ENCODE measurements around the gene STRA6.
"Not testable (repeated sequence)": the region's sequence is repeated elsewhere in the genome, so short reads cannot be mapped to it uniquely, and the experiment has no call there.

STRA6 gene

GRCh38 chr15:74179983-74180880, 22.4 kb downstream of the STRA6 start:
- no peak for DNase-seq

- no peak for DNase-seq
Observed at GRCh38 chr15:74179101-74179841, 23.3 kb downstream of the STRA6 start.

DNA sequence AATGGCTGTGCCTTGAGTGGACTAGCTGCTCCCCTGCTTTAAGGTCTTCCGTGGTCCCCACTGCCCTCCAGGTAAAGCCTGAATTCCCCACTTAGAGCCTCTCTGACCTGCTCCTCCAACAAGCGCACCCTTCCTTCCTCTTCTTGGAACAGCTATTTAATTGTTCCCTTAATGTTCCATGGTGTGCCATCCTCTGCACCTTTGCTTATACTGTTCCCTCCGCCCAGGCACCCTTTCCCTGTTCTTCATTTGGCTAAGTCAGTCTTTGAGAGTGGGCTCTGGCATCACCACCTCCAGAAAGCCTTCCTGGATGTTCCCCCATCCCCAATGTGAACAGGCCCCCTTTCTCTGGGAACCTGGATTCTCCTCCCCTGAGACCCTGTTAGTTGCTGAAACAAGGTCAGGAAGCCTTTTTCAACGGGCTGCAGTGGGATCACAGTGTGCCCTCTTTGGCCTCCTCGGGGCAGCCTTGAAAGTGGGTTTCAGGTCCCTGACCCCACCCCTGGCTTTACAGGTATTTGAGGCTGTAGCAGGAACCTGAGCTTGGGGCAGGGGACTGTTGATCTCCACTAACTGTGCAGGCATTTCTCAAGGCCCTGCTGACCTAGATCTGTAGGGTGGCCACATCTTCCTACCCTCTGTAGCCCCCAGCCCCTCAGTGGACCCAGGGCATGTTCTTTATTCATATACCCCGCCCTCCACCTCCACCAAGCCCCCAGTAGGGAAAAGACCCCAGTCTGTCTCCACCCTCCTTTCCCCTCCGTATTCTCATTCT, 24.1 kb downstream of the STRA6 start:
- no peak for DNase-seq

DNA sequence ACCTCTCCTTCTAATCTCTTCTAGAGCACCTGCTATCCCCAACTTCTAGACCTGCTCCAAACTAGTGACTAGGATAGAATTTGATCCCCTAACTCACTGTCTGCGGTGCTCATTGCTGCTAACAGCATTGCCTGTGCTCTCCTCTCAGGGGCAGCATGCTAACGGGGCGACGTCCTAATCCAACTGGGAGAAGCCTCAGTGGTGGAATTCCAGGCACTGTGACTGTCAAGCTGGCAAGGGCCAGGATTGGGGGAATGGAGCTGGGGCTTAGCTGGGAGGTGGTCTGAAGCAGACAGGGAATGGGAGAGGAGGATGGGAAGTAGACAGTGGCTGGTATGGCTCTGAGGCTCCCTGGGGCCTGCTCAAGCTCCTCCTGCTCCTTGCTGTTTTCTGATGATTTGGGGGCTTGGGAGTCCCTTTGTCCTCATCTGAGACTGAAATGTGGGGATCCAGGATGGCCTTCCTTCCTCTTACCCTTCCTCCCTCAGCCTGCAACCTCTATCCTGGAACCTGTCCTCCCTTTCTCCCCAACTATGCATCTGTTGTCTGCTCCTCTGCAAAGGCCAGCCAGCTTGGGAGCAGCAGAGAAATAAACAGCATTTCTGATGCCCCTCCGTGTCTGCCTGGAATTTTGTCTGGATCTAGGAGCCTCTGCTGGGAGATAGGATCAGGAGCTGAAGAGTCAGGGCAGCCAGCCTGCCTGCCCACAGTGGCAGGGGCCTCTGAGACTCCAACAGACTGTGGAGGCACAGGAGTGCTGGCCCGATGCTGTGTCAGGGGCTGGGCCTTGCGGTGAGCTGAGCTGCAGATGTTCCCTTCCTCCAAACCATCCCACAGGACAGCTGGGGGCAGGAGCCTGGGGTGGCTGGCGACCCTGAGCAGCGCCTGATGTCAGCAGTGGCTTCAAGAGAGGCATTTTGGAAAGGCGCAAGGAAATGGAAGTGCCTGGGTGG, 26.0 kb downstream of the STRA6 start:
- no peak for DNase-seq

GRCh38 chr15:74175271-74176191, 27.1 kb downstream of the STRA6 start:
- no peak for DNase-seq

GRCh38 chr15:74174958-74175253, 27.7 kb downstream of the STRA6 start:
- DNase-seq: no peak

- no peak for DNase-seq
Observed at GRCh38 chr15:74174219-74174957, 28.2 kb downstream of the STRA6 start.

DNA sequence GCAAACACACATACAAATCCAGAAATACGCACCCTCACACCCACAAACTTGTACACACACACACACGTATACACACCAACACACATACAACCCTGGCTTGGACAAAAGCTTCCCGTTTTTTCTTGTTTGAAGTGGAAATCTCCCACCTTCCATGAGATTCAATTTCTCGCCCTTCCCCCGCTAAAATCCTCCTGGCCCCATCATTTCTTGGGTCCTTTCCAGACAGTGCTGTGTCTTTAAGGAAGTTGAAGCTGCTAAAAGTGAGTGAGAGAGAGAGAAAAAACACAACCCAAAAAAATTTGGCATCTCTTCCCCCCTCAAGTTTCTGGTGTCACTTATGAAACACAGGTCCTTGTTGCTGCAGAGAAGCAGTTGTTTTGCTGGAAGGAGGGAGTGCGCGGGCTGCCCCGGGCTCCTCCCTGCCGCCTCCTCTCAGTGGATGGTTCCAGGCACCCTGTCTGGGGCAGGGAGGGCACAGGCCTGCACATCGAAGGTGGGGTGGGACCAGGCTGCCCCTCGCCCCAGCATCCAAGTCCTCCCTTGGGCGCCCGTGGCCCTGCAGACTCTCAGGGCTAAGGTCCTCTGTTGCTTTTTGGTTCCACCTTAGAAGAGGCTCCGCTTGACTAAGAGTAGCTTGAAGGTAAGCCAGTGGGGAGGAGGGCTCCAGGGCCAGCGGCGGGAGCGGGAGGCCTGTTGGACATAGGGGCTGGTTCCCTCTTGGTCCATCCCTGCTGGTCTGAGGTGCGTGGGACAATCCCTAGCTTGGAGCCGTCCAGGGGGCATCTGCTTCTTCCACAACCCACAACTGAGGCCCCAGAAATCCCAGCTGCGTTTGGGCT, 29.0 kb downstream of the STRA6 start, which contains the start of gene ISLR:
ISLR (plus strand) TSS at position 331 of the 839 bp plus-strand sequence. CDS start 1,149 bp downstream, outside the sequence.
- no peak for DNase-seq

DNA sequence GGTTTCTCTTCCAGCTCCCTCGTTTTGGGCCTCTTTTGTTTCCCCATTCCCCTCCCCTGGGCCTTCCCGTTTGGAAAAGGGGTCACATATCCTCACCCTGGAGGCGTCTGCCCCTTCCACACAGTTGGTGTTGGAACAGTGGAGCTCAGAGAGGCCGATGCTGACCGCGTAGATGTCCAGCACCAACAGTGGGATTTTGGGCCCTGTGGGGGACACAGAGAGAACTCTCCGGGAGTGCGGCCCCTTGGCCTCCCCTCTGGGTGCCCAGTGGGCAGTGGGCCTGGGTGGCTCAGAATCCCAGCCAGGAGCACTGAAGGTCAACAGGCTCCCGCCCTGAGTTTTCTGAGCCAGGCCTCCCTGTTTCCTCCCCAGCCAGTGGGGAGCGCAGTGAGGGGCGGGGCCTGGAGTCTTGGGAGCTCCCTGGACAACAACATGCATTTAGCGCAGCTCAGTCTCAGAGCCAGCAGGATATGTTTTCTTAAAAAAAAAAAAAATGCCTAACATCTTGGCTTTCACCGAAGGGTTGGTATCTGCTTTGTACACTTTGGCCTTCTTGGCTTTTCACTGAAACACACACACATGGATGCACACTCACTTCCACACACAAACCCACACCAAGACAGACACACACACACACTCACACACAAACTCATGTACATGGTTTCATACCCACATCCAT, 29.7 kb downstream of the STRA6 start:
- no peak for DNase-seq

DNA sequence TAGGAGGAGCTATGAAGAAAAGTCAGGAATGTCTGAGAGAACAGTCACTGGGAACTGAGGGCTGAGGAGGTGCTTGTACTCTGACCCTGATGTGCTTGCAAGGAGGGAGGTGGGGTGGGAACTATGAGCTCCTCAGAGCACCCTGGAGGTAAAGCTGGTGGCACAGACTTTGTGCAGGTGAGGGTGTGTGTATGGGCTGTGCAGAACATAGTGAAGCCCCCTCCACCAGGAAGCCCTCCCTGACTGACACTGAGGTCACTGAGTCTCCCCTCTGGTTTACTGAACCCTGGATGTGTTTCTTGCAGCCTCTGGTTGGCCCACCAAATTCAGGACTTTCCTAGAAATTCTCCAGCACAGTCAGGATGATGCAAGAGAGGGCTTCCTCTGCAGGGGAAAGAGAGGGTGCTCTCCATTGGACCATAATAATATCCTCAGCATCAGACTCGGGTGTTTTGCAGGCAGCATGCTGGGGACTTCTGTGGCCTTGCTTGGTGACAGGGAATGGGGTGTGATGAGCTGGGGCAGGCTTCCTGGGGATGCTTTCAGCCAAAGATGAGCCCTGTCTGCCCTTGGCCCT, 30.5 kb downstream of the STRA6 start:
- no peak for DNase-seq

DNA sequence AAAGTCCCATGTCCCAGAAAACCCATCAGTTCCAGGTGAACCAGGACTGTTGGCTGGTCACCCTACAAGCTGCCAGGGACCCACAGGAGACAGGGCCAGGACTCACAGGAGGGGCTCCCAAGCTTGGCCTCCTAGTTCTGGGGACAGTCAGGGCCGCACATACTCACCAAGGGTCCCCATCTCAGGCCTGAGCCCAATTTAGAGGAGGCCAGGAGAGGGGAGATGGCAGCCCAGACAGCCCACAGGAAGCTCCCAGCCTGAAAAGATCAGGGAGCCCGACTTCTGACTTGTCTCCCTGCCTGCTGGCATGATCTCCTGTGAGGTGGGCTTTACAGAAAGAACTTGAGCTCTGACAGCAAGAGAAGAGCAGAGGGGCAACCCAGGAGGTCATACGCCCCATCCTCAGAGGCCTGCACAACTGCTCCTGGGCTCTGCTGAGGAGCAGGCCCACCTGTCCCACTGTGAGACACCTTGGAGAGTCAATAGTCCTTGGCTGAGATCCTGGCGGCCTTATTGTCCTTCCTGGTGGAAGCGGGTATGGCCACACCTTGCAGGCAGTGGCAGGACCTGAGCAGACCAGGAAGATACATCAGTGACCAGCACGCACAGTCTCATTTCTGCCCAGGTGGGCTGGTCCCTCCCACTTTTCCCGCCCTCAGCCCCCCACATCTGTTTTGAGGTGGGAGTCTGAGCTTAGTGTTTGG, 31.6 kb downstream of the STRA6 start:
- DNase-seq: no peak

DNA sequence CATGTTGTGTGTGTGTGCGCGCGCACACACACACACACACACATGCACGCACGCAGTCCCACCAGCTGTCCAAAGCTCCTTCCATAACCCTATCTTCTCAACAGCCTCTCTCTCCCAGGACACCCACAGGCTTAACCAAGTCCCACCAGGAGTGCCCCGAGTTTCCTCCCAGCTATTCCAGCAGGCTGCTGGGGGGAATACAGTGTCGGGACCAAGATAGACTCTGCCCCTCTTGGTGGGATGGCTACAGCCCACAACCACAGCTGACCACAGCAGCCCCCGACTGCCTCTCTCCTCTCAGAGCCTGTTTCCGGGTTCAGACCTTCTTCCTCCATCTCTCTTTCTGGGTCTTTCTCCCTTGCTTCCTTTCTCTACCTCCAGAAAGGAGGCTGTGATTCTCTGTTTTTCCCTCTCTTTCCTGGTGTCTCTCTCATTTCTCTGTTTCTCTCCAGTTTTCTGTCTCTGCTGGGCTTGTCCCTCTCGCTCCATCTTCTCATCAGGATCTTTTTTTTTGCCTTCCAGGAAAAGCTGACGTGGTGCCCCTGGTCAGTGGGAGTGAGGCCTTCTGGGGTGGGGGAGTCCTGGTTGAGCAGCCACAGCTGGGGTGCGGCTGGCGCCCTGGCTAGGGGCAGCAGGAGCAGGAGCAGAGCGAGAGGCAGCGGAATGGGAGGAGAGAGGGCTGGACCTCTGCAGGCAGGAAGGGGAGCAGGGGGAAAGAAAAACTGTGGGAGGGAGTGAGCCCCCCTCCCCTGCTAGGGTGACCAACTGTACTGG, 32.3 kb downstream of the STRA6 start:
- DNase-seq: no peak

GRCh38 chr15:74168711-74169126, 33.9 kb downstream of the STRA6 start:
- DNase-seq: no peak

DNA sequence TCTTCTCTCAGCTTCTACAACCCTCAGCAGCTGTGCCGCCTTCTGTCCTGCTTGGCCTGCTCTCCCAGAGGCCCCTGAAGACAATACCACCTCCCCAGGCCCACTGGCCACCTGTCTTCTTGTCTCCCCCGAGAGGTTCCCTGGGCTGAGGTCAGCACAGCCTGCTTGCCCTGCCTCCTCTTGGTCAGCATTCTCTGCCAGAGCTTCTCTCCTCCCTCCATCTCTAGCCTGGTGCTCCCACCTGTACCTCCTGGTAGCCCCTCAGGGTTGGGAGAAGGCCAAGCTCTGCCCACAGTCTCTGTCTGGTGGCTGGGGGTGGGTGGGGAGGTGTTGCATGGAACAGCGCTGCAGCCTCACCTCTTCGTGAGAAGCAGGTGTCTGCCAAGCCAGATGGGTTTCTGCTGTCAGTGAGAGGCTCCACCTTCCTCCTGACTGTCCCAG, 34.7 kb downstream of the STRA6 start:
- DNase-seq: no peak

- DNase-seq: no peak
Observed at GRCh38 chr15:74165461-74165860, 37.1 kb downstream of the STRA6 start.

DNA sequence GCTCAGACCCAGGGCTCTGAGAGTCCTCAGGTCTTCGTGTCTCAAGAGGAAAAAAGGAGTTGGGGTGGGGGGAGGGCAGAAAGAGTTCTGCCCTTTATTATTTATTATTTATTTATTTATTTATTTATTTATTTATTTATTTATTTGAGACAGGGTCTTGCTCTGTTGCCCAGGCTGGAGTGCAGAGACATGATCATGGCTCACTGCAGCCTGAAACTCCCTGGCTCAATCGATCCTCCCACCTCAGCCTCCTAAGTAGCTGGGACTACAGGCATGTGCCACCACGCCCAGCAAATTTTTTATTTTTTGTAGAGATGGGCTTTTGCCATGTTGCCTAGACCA, 40.4 kb downstream of the STRA6 start:
- not testable (repeated sequence) for DNase-seq

- DNase-seq: not testable (repeated sequence)
Observed at GRCh38 chr15:74160390-74160789, 42.2 kb downstream of the STRA6 start.
